Small intestine (tissue), 7 donors: ENCODE results near the gene SLC18A3. TPM values are rescaled to one million over a fixed set of nuclear protein-coding genes. Genes with fewer than 3 reads are reported as not detected.

Experiments used
- DNase-seq, 2 donors: peaks; one replicate each; pipeline versions ENCODE4 v3.0.0 to v3.0.0-alpha.2; 2013
- FAIRE-seq: peaks from 2 replicates; lab custom pipeline; 2012; peaks lifted over from hg19 to GRCh38; lab: Jason Lieb, UNC
- H3K27ac ChIP-seq, 3 donors: one replicate each; pipeline ENCODE4 v1.5.1; 2013; ENCODE audit warnings: low read length in 2 of 3, mild to moderate bottlenecking in 2 of 3, control low read depth in 1 of 3, inconsistent platforms in 1 of 3, low read depth in 1 of 3, moderate library complexity in 1 of 3
- H3K27me3 ChIP-seq, 3 donors: one replicate each; pipeline ENCODE4 v1.6.1; 2013; ENCODE audit warnings: low read length in 3 of 3, inconsistent platforms in 1 of 3; ENCODE audit not compliant: control insufficient read depth in 3 of 3, insufficient read depth in 3 of 3
- H3K36me3 ChIP-seq, 3 donors: one replicate each; pipeline ENCODE4 v1.6.1; 2013; ENCODE audit warnings: low read length in 3 of 3, inconsistent platforms in 1 of 3, low read depth in 1 of 3, mild to moderate bottlenecking in 1 of 3, moderate library complexity in 1 of 3; ENCODE audit not compliant: control insufficient read depth in 3 of 3, insufficient read depth in 2 of 3
- H3K4me1 ChIP-seq, 3 donors: one replicate each; pipeline ENCODE4 v1.6.1; 2013; ENCODE audit warnings: low read length in 2 of 3, inconsistent platforms in 1 of 3, low read depth in 1 of 3, mild to moderate bottlenecking in 1 of 3, moderate library complexity in 1 of 3; ENCODE audit not compliant: control insufficient read depth in 3 of 3, insufficient read depth in 2 of 3
- H3K4me3 ChIP-seq, 3 donors: one replicate each; pipeline ENCODE4 v1.5.1; 2013; ENCODE audit warnings: low read length in 3 of 3, control low read depth in 1 of 3, inconsistent platforms in 1 of 3, low read depth in 1 of 3, mild to moderate bottlenecking in 1 of 3, moderate library complexity in 1 of 3
- H3K9me3 ChIP-seq, 2 donors: one replicate each; pipeline ENCODE4 v1.6.1; 2013; ENCODE audit warnings: low read depth in 1 of 2, low read length in 1 of 2; ENCODE audit not compliant: control insufficient read depth in 2 of 2, insufficient read depth in 1 of 2
- WGBS, 3 donors: extraction: QIAGEN DNeasy Blood & Tissue Kit; methylation state at CpG; one replicate each; pipeline ENCODE4 v1.1.7; 2013; 5-methylcytosine and 5-hydroxymethylcytosine counted together
- polyA plus RNA-seq, 4 donors: library from polyadenylated mRNA; stranded (reverse) in 3 of 4; unstranded in 1 of 4; fragments of 200-250 nt in 3 of 4; fragments of 120-200 nt in 1 of 4; gene quantifications; one replicate each; pipeline versions ENCODE4 v1.2.1 to v1.2.3, GENCODE V29; 2013
- donor health status: healthy with polysubstance abuse.
- donor health status: control.
- donor health status: control.
- donor health status: Bipolar disorder and iron deficiency.
- donor health status: healthy.

SLC18A3 gene
- polyA plus RNA-seq, 4 donors, result 0.07 to 2.7 TPM; not detected in 2

DNA sequence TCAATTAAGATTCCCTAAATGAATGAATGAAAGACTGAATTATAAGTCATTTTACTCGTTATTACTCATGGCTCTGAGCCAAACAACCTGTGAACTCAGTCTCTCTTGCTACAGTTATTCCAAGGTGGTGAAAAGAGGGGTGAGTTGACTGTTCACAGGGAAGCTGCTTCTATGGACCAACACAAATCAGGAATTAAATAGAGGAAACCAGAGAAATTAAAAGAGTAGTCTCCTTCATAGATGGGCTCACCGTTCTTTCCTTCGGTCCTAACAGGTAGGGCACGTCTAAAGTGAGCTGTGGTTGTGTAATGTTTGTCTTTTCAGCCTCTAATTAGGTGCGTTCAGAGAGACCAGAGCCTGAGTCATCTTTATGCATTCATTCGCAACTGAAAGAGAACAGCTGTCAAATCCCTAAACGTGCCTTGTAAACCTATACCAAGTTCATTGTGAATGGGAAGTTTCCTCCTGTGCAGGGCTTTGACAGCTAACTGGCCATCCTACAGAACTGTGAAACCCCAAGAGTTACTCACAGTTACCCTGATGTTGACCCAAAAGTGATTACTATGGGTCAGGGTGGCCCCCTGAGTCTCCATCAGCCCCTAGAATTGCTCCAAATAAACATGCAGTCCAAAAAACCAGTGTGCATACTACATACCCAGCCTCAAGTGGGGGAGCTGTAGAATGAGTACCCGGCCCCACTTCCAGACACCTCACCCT, 51.2 kb downstream of the SLC18A3 start:
- Histone ChIP-seq H3K4me3 (no peak overlapping the region), H3K9me3 (peaks cover 0 to 5% of the 10 kb centered on the region in 2 donors), H3K27me3 (no peaks in the 10 kb centered on the region), H3K4me1 (peaks cover 0 to 5% (median 0%) of the 10 kb centered on the region in 3 donors), H3K36me3 (no peaks in the 10 kb centered on the region), H3K27ac (no peak overlapping the region)
- FAIRE-seq, result no peak
- WGBS, 3 donors, result 19 to 41% (median 34%) methylated on average over 8 of the region's 8 CpGs
- DNase-seq, result peak in 1 of 2 donors; percentile 50

Other genes with a start within 250 kb of the SLC18A3 start
- not detected for gene DRGX, start 214.2 kb upstream of the SLC18A3 start, polyA plus RNA-seq
- 10 to 100 TPM in 1 of 4 donors, 1 to 10 TPM in 3; 3.5 to 12.6 (median 5.1) TPM for gene ERCC6, start 71.2 kb upstream of the SLC18A3 start, polyA plus RNA-seq
- gene CHAT, start 3.7 kb downstream of the SLC18A3 start, polyA plus RNA-seq, result under 1 TPM in 3 of 4 donors, not detected in 1; 0.15 to 0.85 (median 0.81) TPM
- not detected for gene C10orf53, start 69.3 kb downstream of the SLC18A3 start, polyA plus RNA-seq
- 1 to 10 TPM; 2.5 to 9.6 (median 3.1) TPM for gene OGDHL, start 152.0 kb downstream of the SLC18A3 start, polyA plus RNA-seq